Activated B cell treated with CpG ODN at 0.5 μM for 24 hours (primary cell): ENCODE data around the gene VTI1A. TPM values are rescaled to one million over a fixed set of nuclear protein-coding genes. Genes with fewer than 3 reads are reported as not detected.

Source experiments
- ATAC-seq: fragments of 200-7000 bp; cut with Tn5 transposase; one replicate; pipeline ENCODE4 v1.10.0; 2021; ENCODE audit warnings: low read depth, mild to moderate bottlenecking, moderate library complexity
- CTCF ChIA-PET: fragments of 350-600 bp; sonication (Branson Sonifier 250); formaldehyde crosslinking; loops from one replicate; lab custom pipeline; 2021; ENCODE audit warnings: antibody characterized with exemption; lab: Charles Lee
- POLR2A ChIA-PET: fragments of 350-600 bp; sonication (Branson Sonifier 250); formaldehyde crosslinking; loops from one replicate; lab custom pipeline; 2021; ENCODE audit warnings: antibody characterized with exemption; lab: Charles Lee
- DNase-seq: peaks from one replicate; pipeline ENCODE4 v3.0.0; 2022
- H3K27ac Mint-ChIP-seq: one replicate; pipeline ENCODE4 v1.8.0; 2020; ENCODE audit warnings: mixed read lengths
- H3K27me3 Mint-ChIP-seq: one replicate; pipeline ENCODE4 v1.8.0; 2021; ENCODE audit warnings: mixed read lengths
- H3K36me3 Mint-ChIP-seq: one replicate; pipeline ENCODE4 v1.8.0; 2021; ENCODE audit warnings: low read depth, mixed read lengths
- H3K4me1 Mint-ChIP-seq: one replicate; pipeline ENCODE4 v1.8.0; 2021; ENCODE audit warnings: mixed read lengths
- H3K4me3 Mint-ChIP-seq: one replicate; pipeline ENCODE4 v1.8.0; 2020; ENCODE audit warnings: mild to moderate bottlenecking, mixed read lengths
- H3K9me3 Mint-ChIP-seq: one replicate; pipeline ENCODE4 v1.8.0; 2020; ENCODE audit warnings: mixed read lengths
- intact Hi-C: fragments of 100-400 bp; cut with micrococcal nuclease; formaldehyde crosslinking; loops from one replicate; pipeline ENCODE4 v1.15.1; 2024
- total RNA-seq: library from RNA; stranded (reverse); gene quantifications from 2 replicates; pipeline ENCODE4 v1.2.3, GENCODE V29; 2022
- TF ChIP-seq, protein P1 (sequence below): fragments of 200-600 bp; IDR thresholded peaks from one replicate; pipeline ENCODE4 v1.8.0; 2022; ENCODE audit warnings: antibody characterized with exemption, mild to moderate bottlenecking

The VTI1A gene
- total RNA-seq, 1 donor from 2014 or later = 74.0 TPM

DNA sequence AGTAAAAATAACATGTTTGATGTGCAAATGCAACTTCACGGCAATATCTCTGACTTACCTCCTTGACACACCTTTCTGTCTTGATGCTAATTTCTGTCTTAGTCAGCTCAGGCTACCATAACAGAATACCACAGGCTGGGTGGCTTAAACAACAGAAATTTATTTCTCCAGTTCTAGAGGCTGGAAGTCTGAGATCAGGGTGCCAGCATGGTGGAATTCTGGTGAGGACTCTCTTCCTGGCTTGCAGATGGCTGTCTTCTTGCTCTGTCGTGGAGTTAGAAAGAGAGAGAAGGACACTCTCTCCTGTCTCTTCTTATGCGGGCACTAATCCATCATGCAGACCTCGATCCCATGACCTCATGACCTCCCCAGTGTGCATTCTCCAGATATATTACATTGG lies 134.9 kb downstream of the VTI1A start:
- Mint-ChIP-seq H3K27ac (no peak overlapping the region), H3K4me3 (no peak overlapping the region), H3K4me1 (no peaks in the 10 kb centered on the region), H3K27me3 (no peaks in the 10 kb centered on the region), H3K36me3 (peaks cover 29% of the 10 kb centered on the region), H3K9me3 (no peaks in the 10 kb centered on the region)
- TF ChIP-seq, protein P1, sequence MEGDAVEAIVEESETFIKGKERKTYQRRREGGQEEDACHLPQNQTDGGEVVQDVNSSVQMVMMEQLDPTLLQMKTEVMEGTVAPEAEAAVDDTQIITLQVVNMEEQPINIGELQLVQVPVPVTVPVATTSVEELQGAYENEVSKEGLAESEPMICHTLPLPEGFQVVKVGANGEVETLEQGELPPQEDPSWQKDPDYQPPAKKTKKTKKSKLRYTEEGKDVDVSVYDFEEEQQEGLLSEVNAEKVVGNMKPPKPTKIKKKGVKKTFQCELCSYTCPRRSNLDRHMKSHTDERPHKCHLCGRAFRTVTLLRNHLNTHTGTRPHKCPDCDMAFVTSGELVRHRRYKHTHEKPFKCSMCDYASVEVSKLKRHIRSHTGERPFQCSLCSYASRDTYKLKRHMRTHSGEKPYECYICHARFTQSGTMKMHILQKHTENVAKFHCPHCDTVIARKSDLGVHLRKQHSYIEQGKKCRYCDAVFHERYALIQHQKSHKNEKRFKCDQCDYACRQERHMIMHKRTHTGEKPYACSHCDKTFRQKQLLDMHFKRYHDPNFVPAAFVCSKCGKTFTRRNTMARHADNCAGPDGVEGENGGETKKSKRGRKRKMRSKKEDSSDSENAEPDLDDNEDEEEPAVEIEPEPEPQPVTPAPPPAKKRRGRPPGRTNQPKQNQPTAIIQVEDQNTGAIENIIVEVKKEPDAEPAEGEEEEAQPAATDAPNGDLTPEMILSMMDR = no peak
- intact Hi-C loops = no loop called here
- DNase-seq = no peak
- POLR2A ChIA-PET = no interaction called here
- CTCF ChIA-PET = no interaction called here
- ATAC-seq = no peak

DNA sequence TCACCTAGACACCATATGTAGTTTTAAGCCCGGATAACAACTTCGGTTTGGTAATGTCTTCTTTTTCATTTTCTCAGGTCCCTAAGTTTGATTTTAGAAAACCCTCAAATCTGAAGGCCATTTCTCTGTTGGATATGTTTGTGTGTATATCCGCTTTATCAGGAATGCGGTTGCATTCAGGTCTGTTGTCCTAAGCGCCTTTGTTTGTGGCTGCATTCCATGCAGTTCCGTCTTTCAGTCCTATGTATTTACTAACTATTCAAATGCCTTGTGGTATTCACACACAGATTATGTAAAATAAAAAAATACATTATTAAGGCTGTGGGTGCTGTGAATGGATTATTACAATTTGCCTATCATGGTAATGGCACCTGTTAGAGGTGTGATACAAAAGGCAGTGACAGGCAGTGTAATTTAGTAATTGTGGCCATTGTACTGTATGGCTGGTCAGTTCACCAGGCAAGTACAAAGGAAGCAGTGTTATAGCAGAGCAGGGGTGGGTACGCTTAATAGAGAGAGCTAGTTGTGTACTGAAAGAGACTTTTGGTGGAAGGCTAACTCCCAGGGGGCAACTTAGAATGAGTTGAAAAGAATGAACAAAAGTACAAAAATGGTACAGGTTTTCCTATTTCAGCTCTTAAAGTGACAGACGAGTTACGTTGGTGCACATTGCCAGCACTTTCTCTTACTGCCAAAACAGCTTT lies 136.4 kb downstream of the VTI1A start:
- no peaks in the 10 kb centered on the region for H3K27me3 Mint-ChIP-seq
- CTCF ChIA-PET = no interaction called here
- H3K4me1 Mint-ChIP-seq = no peaks in the 10 kb centered on the region
- intact Hi-C loops = no loop called here
- H3K36me3 Mint-ChIP-seq = peaks cover 27% of the 10 kb centered on the region
- no peak overlapping the region for H3K4me3 Mint-ChIP-seq
- POLR2A ChIA-PET = no interaction called here
- TF ChIP-seq, protein P1 = no peak
- no peak overlapping the region for H3K27ac Mint-ChIP-seq
- DNase-seq = no peak
- no peak for ATAC-seq
- H3K9me3 Mint-ChIP-seq = no peaks in the 10 kb centered on the region

DNA sequence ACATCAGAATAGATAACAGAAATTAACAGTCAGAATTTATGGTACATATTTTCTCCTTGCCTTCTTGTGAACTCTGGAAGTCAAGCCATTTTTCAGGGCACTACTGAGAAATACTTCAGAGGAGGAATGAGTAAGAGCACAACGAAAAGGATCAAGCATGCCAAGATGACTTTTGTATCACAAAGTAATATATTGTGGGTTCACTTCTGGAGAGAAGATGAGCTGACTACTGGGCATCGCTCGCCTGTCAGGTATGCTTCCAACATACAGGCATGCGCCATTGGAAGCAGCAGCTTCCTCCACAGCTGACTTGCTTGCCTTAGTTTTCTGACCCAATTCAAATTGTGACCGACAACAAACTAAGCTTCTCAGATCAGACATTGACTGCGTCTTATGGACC lies 137.3 kb downstream of the VTI1A start:
- no peak for ATAC-seq
- Mint-ChIP-seq H3K4me1 (no peaks in the 10 kb centered on the region), H3K36me3 (peaks cover 27% of the 10 kb centered on the region)

DNA sequence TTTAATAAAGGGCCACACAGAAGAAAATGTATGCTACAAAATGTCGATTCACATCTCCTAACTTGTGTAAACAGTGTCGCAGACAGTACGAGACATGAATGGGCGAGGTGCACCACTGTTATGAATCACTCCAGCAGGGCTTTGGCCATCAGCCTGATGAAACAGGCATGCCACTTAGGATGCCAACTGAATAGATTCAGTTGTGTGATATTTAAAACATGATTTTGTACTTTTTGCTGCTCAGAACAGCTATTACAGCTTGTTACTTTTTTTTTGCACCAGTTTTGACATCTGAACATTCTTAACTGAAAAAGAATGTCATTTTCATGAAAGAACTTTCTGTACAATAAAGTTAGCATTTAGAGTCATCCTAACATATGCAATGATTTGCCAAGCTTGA lies 138.1 kb downstream of the VTI1A start:
- H3K36me3 Mint-ChIP-seq = peaks cover 26% of the 10 kb centered on the region
- POLR2A ChIA-PET = no interaction called here

More for the DNA sequence above, 137.3 kb downstream of the VTI1A start:
- no peaks in the 10 kb centered on the region for H3K27me3 Mint-ChIP-seq
- H3K27ac Mint-ChIP-seq = no peak overlapping the region
- no peak overlapping the region for H3K4me3 Mint-ChIP-seq
- intact Hi-C loops = no loop called here
- no peak for DNase-seq
- TF ChIP-seq, protein P1 = no peak
- no peaks in the 10 kb centered on the region for H3K9me3 Mint-ChIP-seq
- ChIA-PET POLR2A (no interaction called here), CTCF (no interaction called here)

DNA sequence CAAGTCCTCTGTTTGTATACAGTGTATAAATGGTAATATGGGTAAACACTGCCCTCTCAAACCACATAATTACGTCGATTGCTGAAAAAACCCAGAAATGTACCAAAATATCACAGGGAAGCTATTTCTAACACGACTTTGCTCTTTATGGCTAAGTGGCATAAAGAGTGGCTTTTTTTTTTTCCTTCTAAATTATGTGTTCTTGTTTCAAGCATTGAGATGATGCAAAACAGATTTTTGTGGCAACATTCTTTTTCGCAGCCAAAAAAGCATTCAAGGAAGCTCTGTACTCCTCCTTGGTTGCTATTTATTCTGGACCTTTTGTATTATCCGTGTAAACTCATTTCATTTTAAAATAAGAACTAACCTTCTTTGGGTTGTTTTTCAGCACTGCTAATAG lies 138.9 kb downstream of the VTI1A start:
- TF ChIP-seq, protein P1 = no peak
- H3K27ac Mint-ChIP-seq = no peak overlapping the region
- H3K36me3 Mint-ChIP-seq = peaks cover 24% of the 10 kb centered on the region
- intact Hi-C loops = no loop called here
- H3K4me3 Mint-ChIP-seq = no peak overlapping the region
- no peaks in the 10 kb centered on the region for H3K9me3 Mint-ChIP-seq
- no peaks in the 10 kb centered on the region for H3K4me1 Mint-ChIP-seq
- no peak for DNase-seq
- H3K27me3 Mint-ChIP-seq = no peaks in the 10 kb centered on the region
- no peak for ATAC-seq
- CTCF ChIA-PET = no interaction called here
- POLR2A ChIA-PET = no interaction called here

More for the DNA sequence above, 138.1 kb downstream of the VTI1A start:
- no peak overlapping the region for H3K4me3 Mint-ChIP-seq
- H3K4me1 Mint-ChIP-seq = no peaks in the 10 kb centered on the region
- H3K27me3 Mint-ChIP-seq = no peaks in the 10 kb centered on the region
- H3K9me3 Mint-ChIP-seq = no peaks in the 10 kb centered on the region
- ATAC-seq (no peak), DNase-seq (no peak)
- intact Hi-C loops = no loop called here
- CTCF ChIA-PET = no interaction called here
- H3K27ac Mint-ChIP-seq = no peak overlapping the region
- TF ChIP-seq, protein P1 = no peak
